CD4-positive, alpha-beta T cell treated with Interleukin-21 for 1 hour (primary cell): ENCODE data around the gene PRKAA1.
"Not testable (repeated sequence)": the region's sequence is repeated elsewhere in the genome, so short reads cannot be mapped to it uniquely, and the experiment has no call there.

ENCODE experiments used
- DNase-seq: peaks from one replicate; pipeline ENCODE4 v3.0.0-alpha.2; 2020

PRKAA1 gene

DNA sequence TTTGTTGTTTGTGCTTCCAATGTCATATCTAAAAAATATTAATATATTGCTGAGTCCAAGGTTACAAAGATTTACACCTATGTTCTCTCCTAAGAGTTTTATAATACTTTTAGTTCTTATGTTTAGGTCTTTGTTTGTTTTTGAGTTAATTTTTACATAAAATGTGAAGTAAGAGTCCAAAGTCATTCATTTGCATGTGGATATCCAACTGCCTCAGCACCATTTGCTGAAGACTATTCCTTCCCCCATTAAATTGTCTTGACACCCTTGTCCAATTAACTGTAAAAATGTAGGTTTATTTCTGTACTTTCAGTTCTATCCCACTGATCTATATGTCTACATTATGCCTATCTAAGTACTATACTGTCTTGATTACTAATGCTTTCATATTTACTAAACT is 78.1 kb downstream of the PRKAA1 start:
- DNase-seq: no peak

DNA sequence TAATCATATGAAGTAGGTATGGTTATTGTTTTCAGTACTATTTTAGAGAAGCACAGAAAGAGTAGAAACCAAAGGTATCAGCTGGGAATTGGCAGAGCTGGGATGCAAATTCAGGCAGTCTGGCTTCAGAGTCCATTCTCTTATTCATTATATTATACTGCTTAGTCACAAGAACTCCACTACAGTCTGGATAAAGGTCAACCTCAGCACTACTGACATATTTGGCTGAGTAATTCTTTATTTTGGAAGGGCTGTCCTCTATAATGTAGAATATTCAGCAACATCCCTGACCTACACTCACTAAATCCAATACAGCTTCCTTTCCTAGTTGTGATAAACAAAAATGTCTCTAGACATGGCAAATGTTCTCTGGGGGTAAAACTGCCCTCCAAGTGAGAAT is 80.9 kb downstream of the PRKAA1 start:
- DNase-seq: no peak

- DNase-seq: no peak
These were observed 81.6 kb downstream of the PRKAA1 start for GRCh38 chr5:40716590-40716989.

DNA sequence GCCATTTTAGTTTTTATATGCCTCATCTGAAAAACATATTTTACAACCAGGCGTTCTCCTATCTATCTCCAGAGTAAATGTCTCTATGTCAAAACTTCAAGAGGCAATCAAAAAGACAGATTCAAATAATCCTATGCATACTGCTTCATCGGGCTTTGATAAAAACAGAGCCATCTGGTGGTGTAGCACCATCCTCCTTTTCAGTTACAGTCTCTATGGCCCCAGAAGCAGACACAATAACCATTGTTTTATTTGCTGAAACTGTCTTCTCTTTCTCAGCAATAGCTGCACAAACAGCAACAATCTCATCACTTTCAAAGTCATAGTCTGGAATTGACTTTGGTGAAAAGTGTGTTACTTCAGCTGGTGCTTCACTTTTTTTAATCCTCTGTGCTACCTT is 82.2 kb downstream of the PRKAA1 start:
- no peak for DNase-seq

DNA sequence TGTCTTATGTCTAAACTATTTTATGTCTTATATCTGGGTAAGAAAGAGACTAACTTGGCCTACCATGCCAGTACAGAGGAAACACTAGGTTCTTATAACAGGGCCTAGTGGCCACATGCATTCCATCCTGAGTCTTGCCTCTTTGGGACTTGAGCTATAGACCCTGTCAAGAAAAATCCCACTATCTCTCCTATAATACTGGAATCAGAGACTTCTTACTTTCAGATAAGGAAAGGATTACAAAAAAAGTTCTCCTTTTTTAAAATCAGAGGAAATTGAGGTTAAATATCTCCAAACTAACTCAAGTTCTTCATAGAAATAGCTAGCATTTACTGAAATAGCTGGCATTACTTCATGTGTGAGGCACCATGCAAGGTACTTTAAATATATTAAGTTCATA is 84.2 kb downstream of the PRKAA1 start:
- no peak for DNase-seq

DNA sequence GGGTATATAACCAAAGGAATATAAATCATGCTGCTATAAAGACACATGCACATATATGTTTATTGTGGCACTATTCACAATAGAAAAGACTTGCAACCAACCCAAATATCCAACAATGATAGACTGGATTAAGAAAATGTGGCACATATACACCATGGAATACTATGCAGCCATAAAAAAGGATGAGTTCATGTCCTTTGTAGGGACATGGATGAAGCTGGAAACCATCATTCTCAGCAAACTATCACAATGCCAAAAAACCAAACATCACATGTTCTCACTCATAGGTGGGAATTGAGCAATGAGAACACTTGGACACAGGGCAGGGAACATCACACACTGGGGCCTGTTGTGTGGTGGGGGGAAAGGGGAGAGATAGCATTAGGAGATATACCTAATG is 87.6 kb downstream of the PRKAA1 start:
- DNase-seq: not testable (repeated sequence)
